Prostate gland (tissue), 2 donors: ENCODE data around the gene PIPOX. TPM values are rescaled to one million over a fixed set of nuclear protein-coding genes. Genes with fewer than 3 reads are reported as not detected.

ENCODE experiments used
- DNase-seq: peaks from one replicate; pipeline ENCODE4 v3.0.0-alpha.2; 2019; ENCODE audit warnings: low spot score
- H3K27ac ChIP-seq, 2 donors: fragments of 200-600 bp; sonication (generic); 2 replicates each; pipeline ENCODE4 v1.5.1; 2017 to 2019
- H3K27me3 ChIP-seq: fragments of 200-600 bp; sonication (generic); replicated peaks from 2 replicates; pipeline ENCODE4 v1.5.1; 2019; ENCODE audit not compliant: insufficient read depth
- H3K36me3 ChIP-seq, 2 donors: fragments of 200-600 bp; sonication (generic); 1 replicate in 1 of 2; 2 replicates in 1 of 2; pipeline versions ENCODE4 v1.5.1 to v1.8.1; 2017 to 2019
- H3K4me1 ChIP-seq: fragments of 200-600 bp; sonication (generic); replicated peaks from 2 replicates; pipeline ENCODE4 v1.5.1; 2019
- H3K4me3 ChIP-seq, 2 donors: fragments of 200-600 bp; sonication (generic); 2 replicates each; pipeline ENCODE4 v1.5.1; 2017 to 2019
- H3K9me3 ChIP-seq: fragments of 200-600 bp; sonication (generic); 2 replicates; pipeline ENCODE4 v1.5.1; 2017
- CTCF ChIP-seq, 4 experiments: fragments of 200-600 bp in 2 of 4; fragments of 450-650 bp in 2 of 4; sonication (generic) in 2 of 4; IDR thresholded peaks; 1 replicate in 3 of 4; 2 replicates in 1 of 4; pipeline ENCODE4 v1.5.1; 2016 to 2019; ENCODE audit warnings: antibody characterized with exemption in 4 of 4, mild to moderate bottlenecking in 2 of 4, moderate library complexity in 2 of 4
- POLR2A ChIP-seq: fragments of 450-650 bp; IDR thresholded peaks from one replicate; pipeline ENCODE4 v1.6.1; 2016; ENCODE audit warnings: antibody characterized with exemption, mild to moderate bottlenecking
- POLR2AphosphoS5 ChIP-seq: sonication (generic); formaldehyde crosslinking; IDR thresholded peaks from one replicate; pipeline ENCODE4 v1.6.1; 2017; ENCODE audit warnings: antibody characterized with exemption
- WGBS: methylation state at CpG from one replicate; pipeline ENCODE4 v1.1.5; 2018; 5-methylcytosine and 5-hydroxymethylcytosine counted together
- intact Hi-C: fragments of 100-400 bp; cut with DNase I; formaldehyde crosslinking; loops from one replicate; pipeline ENCODE4 v1.14.2; 2022
- total RNA-seq, 2 donors: library from RNA; depleted of rRNA; stranded (reverse); fragments of >200 nt; gene quantifications; one replicate each; pipeline ENCODE4 v1.1.0, GENCODE V29; 2016

Gene PIPOX
- total RNA-seq, result 1 to 10 TPM; 3.1 to 6.2 TPM

GRCh38 chr17:29042679-29043538, at the start of gene PIPOX:
Gene PIPOX (plus strand): TSS chr17:29043141. CDS start chr17:29043226, 85 bp downstream.
- no peak within 1 kb of the TSS for H3K4me3 ChIP-seq
- no peaks in the 10 kb centered on the region for H3K9me3 ChIP-seq
- H3K36me3 ChIP-seq, result no peaks in the 10 kb centered on the region
- DNase-seq, result no peak
- 59% methylated on average over 10 of the region's 13 CpGs for WGBS
- intact Hi-C loops, result no loop called here
- H3K27ac ChIP-seq, result no peak within 1 kb of the TSS
- TF ChIP-seq CTCF (IDR thresholded peaks at IDR 0.05) (no peak), POLR2A (no peak), POLR2AphosphoS5 (no peak)
- no peaks in the 10 kb centered on the region for H3K27me3 ChIP-seq
- H3K4me1 ChIP-seq, result no peaks in the 10 kb centered on the region

- WGBS, result 87% methylated on average over 13 of the region's 13 CpGs
- H3K4me1 ChIP-seq, result no peaks in the 10 kb centered on the region
- H3K4me3 ChIP-seq, result no peak overlapping the region
- DNase-seq, result no peak
- no peaks in the 10 kb centered on the region for H3K9me3 ChIP-seq
- H3K27me3 ChIP-seq, result peaks cover 2% of the 10 kb centered on the region
- H3K27ac ChIP-seq, result no peak overlapping the region
- no peaks in the 10 kb centered on the region for H3K36me3 ChIP-seq
- no peak for TF ChIP-seq POLR2A
- no peak for TF ChIP-seq POLR2AphosphoS5
- no peak for TF ChIP-seq CTCF (IDR thresholded peaks at IDR 0.05)
- intact Hi-C loops, result no loop called here
Measured at GRCh38 chr17:28993645-28994426, 49.1 kb upstream of the PIPOX start.

GRCh38 chr17:28996554-28997096, 46.3 kb upstream of the PIPOX start:
- TF ChIP-seq POLR2AphosphoS5 (no peak), POLR2A (no peak), CTCF (IDR thresholded peaks at IDR 0.05) (no peak)
- Histone ChIP-seq H3K27me3 (peaks cover 2% of the 10 kb centered on the region), H3K4me1 (no peaks in the 10 kb centered on the region), H3K9me3 (no peaks in the 10 kb centered on the region), H3K27ac (no peak overlapping the region), H3K4me3 (no peak overlapping the region), H3K36me3 (no peaks in the 10 kb centered on the region)
- intact Hi-C loops, result no loop called here
- no peak for DNase-seq
- WGBS, result 51% methylated on average over 5 of the region's 5 CpGs

- peaks cover 2% of the 10 kb centered on the region for H3K27me3 ChIP-seq
- no peak overlapping the region for H3K27ac ChIP-seq
- H3K36me3 ChIP-seq, result no peaks in the 10 kb centered on the region
- no peaks in the 10 kb centered on the region for H3K4me1 ChIP-seq
- intact Hi-C loops, result no loop called here
- H3K4me3 ChIP-seq, result no peak overlapping the region
- no peak for DNase-seq
- WGBS, result 97% methylated on average over 1 of the region's 1 CpG
- no peak for TF ChIP-seq POLR2A
- TF ChIP-seq POLR2AphosphoS5, result no peak
- no peak for TF ChIP-seq CTCF (IDR thresholded peaks at IDR 0.05)
- H3K9me3 ChIP-seq, result no peaks in the 10 kb centered on the region
Measured at GRCh38 chr17:28997806-28998205, 45.1 kb upstream of the PIPOX start.
